Vagina (tissue), 2 donors: ENCODE measurements around the gene PELI2. TPM values are rescaled to one million over a fixed set of nuclear protein-coding genes. Genes with fewer than 3 reads are reported as not detected.

ENCODE experiments used
- DNase-seq, 2 donors: peaks; one replicate each; pipeline ENCODE4 v3.0.0-alpha.2; 2017; ENCODE audit errors: extremely low spot score in 2 of 2
- H3K27ac ChIP-seq: fragments of 200-600 bp; sonication (generic); one replicate; pipeline ENCODE4 v1.5.1; 2019
- H3K27me3 ChIP-seq: fragments of 200-600 bp; sonication (generic); one replicate; pipeline ENCODE4 v1.5.1; 2019
- H3K36me3 ChIP-seq, 2 donors: fragments of 200-600 bp; sonication (generic); one replicate each; pipeline ENCODE4 v1.5.1; 2017 to 2019
- H3K4me1 ChIP-seq: fragments of 200-600 bp; sonication (generic); one replicate; pipeline ENCODE4 v1.5.1; 2019
- H3K4me3 ChIP-seq, 2 donors: fragments of 200-600 bp; sonication (generic); 1 replicate in 1 of 2; 2 replicates in 1 of 2; pipeline ENCODE4 v1.5.1; 2016 to 2019
- H3K9me3 ChIP-seq: fragments of 200-600 bp; sonication (generic); one replicate; pipeline ENCODE4 v1.5.1; 2019
- CTCF ChIP-seq, 3 experiments: fragments of 450-650 bp in 2 of 3; fragments of 200-600 bp in 1 of 3; sonication (generic) in 1 of 3; IDR thresholded peaks; one replicate each; pipeline ENCODE4 v1.5.1; 2017 to 2019; ENCODE audit warnings: antibody characterized with exemption in 3 of 3, mild to moderate bottlenecking in 2 of 3, moderate library complexity in 2 of 3
- POLR2A ChIP-seq, 2 donors: fragments of 450-650 bp; IDR thresholded peaks; one replicate each; pipeline ENCODE4 v1.6.1; 2017; ENCODE audit warnings: antibody characterized with exemption in 2 of 2, mild to moderate bottlenecking in 2 of 2, moderate library complexity in 2 of 2
- POLR2AphosphoS5 ChIP-seq, 2 donors: sonication (generic); formaldehyde crosslinking; IDR thresholded peaks; one replicate each; pipeline ENCODE4 v1.9.0; 2017; ENCODE audit warnings: antibody characterized with exemption in 2 of 2, mild to moderate bottlenecking in 2 of 2, low read depth in 1 of 2; ENCODE audit not compliant: insufficient read depth in 1 of 2
- intact Hi-C: fragments of 100-400 bp; cut with DNase I; formaldehyde crosslinking; loops from one replicate; pipeline ENCODE4 v1.15.1; 2023
- total RNA-seq: library from RNA; depleted of rRNA; stranded (reverse); fragments of >200 nt; gene quantifications from one replicate; pipeline ENCODE4 v1.2.3, GENCODE V29; 2016

PELI2 gene
- total RNA-seq, 1 donor from 2014 or later = 9.6 TPM

GRCh38 chr14:56208520-56208919, 90.3 kb downstream of the PELI2 start:
- Histone ChIP-seq H3K27me3 (no peaks in the 10 kb centered on the region), H3K27ac (no peak overlapping the region), H3K36me3 (no peaks in the 10 kb centered on the region), H3K9me3 (no peaks in the 10 kb centered on the region), H3K4me3 (no peak overlapping the region), H3K4me1 (peaks cover 25% of the 10 kb centered on the region)
- no peak for TF ChIP-seq POLR2A (IDR thresholded peaks at IDR 0.05)
- TF ChIP-seq CTCF (IDR thresholded peaks at IDR 0.05) = no peak
- no peak for TF ChIP-seq POLR2AphosphoS5 (IDR thresholded peaks at IDR 0.05; ENCODE audit: insufficient read depth in 1 of 2, low read depth in 1 of 2)
- intact Hi-C loops = no loop called here
- DNase-seq = no peak

- Histone ChIP-seq H3K27me3 (no peaks in the 10 kb centered on the region), H3K4me3 (no peak overlapping the region), H3K9me3 (no peaks in the 10 kb centered on the region), H3K27ac (no peak overlapping the region), H3K4me1 (peaks cover 19% of the 10 kb centered on the region), H3K36me3 (no peaks in the 10 kb centered on the region)
- DNase-seq = no peak
- intact Hi-C loops = no loop called here
- TF ChIP-seq POLR2A (IDR thresholded peaks at IDR 0.05) (no peak), CTCF (IDR thresholded peaks at IDR 0.05) (no peak), POLR2AphosphoS5 (IDR thresholded peaks at IDR 0.05; ENCODE audit: insufficient read depth in 1 of 2, low read depth in 1 of 2) (no peak)
These were observed 92.4 kb downstream of the PELI2 start for GRCh38 chr14:56210571-56210970.

GRCh38 chr14:56211084-56211483, 92.9 kb downstream of the PELI2 start:
- Histone ChIP-seq H3K4me1 (peaks cover 21% of the 10 kb centered on the region), H3K9me3 (no peaks in the 10 kb centered on the region), H3K4me3 (no peak overlapping the region), H3K27ac (no peak overlapping the region), H3K36me3 (no peaks in the 10 kb centered on the region), H3K27me3 (no peaks in the 10 kb centered on the region)
- intact Hi-C loops = no loop called here
- no peak for TF ChIP-seq POLR2A (IDR thresholded peaks at IDR 0.05)
- no peak for TF ChIP-seq CTCF (IDR thresholded peaks at IDR 0.05)
- no peak for TF ChIP-seq POLR2AphosphoS5 (IDR thresholded peaks at IDR 0.05; ENCODE audit: insufficient read depth in 1 of 2, low read depth in 1 of 2)
- DNase-seq = no peak

GRCh38 chr14:56211844-56212243, 93.6 kb downstream of the PELI2 start:
- intact Hi-C loops = no loop called here
- Histone ChIP-seq H3K4me1 (peaks cover 29% of the 10 kb centered on the region), H3K36me3 (no peaks in the 10 kb centered on the region), H3K9me3 (no peaks in the 10 kb centered on the region), H3K4me3 (no peak overlapping the region), H3K27ac (no peak overlapping the region), H3K27me3 (no peaks in the 10 kb centered on the region)
- no peak for DNase-seq
- TF ChIP-seq POLR2A (IDR thresholded peaks at IDR 0.05) = no peak
- TF ChIP-seq CTCF (IDR thresholded peaks at IDR 0.05) = no peak
- no peak for TF ChIP-seq POLR2AphosphoS5 (IDR thresholded peaks at IDR 0.05; ENCODE audit: insufficient read depth in 1 of 2, low read depth in 1 of 2)

- DNase-seq = no peak
- Histone ChIP-seq H3K36me3 (no peaks in the 10 kb centered on the region), H3K4me1 (peaks cover 34% of the 10 kb centered on the region), H3K9me3 (no peaks in the 10 kb centered on the region), H3K27me3 (no peaks in the 10 kb centered on the region), H3K4me3 (no peak overlapping the region), H3K27ac (no peak overlapping the region)
- TF ChIP-seq POLR2AphosphoS5 (IDR thresholded peaks at IDR 0.05; ENCODE audit: insufficient read depth in 1 of 2, low read depth in 1 of 2) = no peak
- TF ChIP-seq CTCF (IDR thresholded peaks at IDR 0.05) = no peak
- intact Hi-C loops = no loop called here
These were observed 94.3 kb downstream of the PELI2 start for GRCh38 chr14:56212521-56212920.
